ENCODE data around the gene ZSWIM8. TPM values are rescaled to one million over a fixed set of nuclear protein-coding genes. Genes with fewer than 3 reads are reported as not detected.

Gene ZSWIM8
- total RNA-seq, 1 donor from 2014 or later: 66.4 TPM

GRCh38 chr10:73841526-73842285, 56.3 kb downstream of the ZSWIM8 start:
- DNase-seq: no peak

GRCh38 chr10:73842349-73842748, 56.9 kb downstream of the ZSWIM8 start:
- no peak for DNase-seq

GRCh38 chr10:73843261-73843660, 57.9 kb downstream of the ZSWIM8 start:
- peak; percentile 70 for DNase-seq

GRCh38 chr10:73847031-73847430, 61.6 kb downstream of the ZSWIM8 start:
- DNase-seq: no peak

- DNase-seq: peak; percentile 91
These were observed 63.5 kb downstream of the ZSWIM8 start for GRCh38 chr10:73848821-73849489.

GRCh38 chr10:73850211-73850610, 64.8 kb downstream of the ZSWIM8 start:
- no peak for DNase-seq

- DNase-seq: no peak
These were observed 65.6 kb downstream of the ZSWIM8 start for GRCh38 chr10:73850863-73851461.

Other genes starting within 250 kb of the ZSWIM8 start
- 8.8 and 10.1 TPM in 2 replicates for gene USP54, start 194.3 kb upstream of the ZSWIM8 start, total RNA-seq
- gene MYOZ1, start 144.1 kb upstream of the ZSWIM8 start, total RNA-seq: not detected in 2 replicates
- gene SYNPO2L, start 129.6 kb upstream of the ZSWIM8 start, total RNA-seq: under 0.01 TPM in 1 of 2 replicates, not detected in the other
- 1.9 and 2.1 TPM in 2 replicates for gene AGAP5, start 87.5 kb upstream of the ZSWIM8 start, total RNA-seq
- gene SEC24C, start 41.2 kb upstream of the ZSWIM8 start, total RNA-seq: 67.6 and 93.3 TPM in 2 replicates
- 18.2 and 19.4 TPM in 2 replicates for gene CHCHD1, start 3.6 kb upstream of the ZSWIM8 start, total RNA-seq
- gene NDST2, start 26.0 kb downstream of the ZSWIM8 start, total RNA-seq: 10.9 and 13.4 TPM in 2 replicates
- gene CAMK2G, start 88.9 kb downstream of the ZSWIM8 start, total RNA-seq: 27.9 and 35.1 TPM in 2 replicates
- gene PLAU, start 125.5 kb downstream of the ZSWIM8 start, total RNA-seq: 13.4 and 13.8 TPM in 2 replicates
- gene VCL, start 212.5 kb downstream of the ZSWIM8 start, total RNA-seq: 107 and 163 TPM in 2 replicates